ENCODE data around the gene FBXO4. TPM values are rescaled to one million over a fixed set of nuclear protein-coding genes. Genes with fewer than 3 reads are reported as not detected.

FBXO4 gene
- total and polyA plus RNA-seq, 2 of the 8 experiments (the other 6 are each of a cell fraction or from before 2014, with no cell fraction given) = 0.60 to 0.88 TPM

DNA sequence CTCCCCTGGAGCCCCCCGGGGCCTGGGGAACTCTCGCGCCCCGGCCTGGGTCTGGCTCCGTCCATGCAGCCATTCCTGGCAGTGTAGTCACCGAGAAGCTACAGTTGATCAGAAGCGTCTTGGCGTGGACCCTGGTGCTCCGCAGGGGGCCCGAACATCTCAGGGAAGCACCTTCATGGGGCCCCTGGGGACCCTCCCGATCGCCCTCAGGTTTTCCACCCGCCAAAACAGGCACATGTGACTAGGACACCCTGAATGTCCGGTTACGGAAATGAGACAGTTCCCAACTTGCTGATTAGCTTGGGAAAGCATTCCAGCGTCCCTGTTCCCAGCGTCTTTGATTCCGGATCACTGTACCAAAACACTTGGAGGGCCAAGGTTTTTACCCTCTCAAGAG lies 472 bp downstream of the FBXO4 start:
- Histone ChIP-seq H2BK20ac (ENCODE audit: low read length) (no peak overlapping the region), H2AFZ (ENCODE audit: low read length) (peak overlapping the region; percentile 73), H4K8ac (ENCODE audit: extremely low read depth, insufficient read depth, low read length) (peak overlapping the region; percentile 95), H2AK5ac (ENCODE audit: low read depth, low read length) (no peak overlapping the region), H4K20me1 (replicated peaks in 1 of 2; ENCODE audit: control insufficient read depth in 1 of 2, insufficient read depth in 2 of 2, low read length in 2 of 2) (no peaks in the 10 kb centered on the region), H3K79me1 (ENCODE audit: low read depth, low read length) (no peaks in the 10 kb centered on the region), H3K4me1 (replicated peaks in 1 of 4; ENCODE audit: control insufficient read depth in 3 of 4, insufficient read depth in 4 of 4, low read length in 3 of 4) (peaks cover 0 to 3% (median 0%) of the 10 kb centered on the region in 4 experiments; a peak in 2 of 7 replicates), H2BK15ac (ENCODE audit: low read length) (no peak overlapping the region), H3K4ac (replicated peaks; ENCODE audit: insufficient read length, low read depth, low read length) (no peak overlapping the region), H3K9me3 (ENCODE audit: insufficient read depth in 2 of 2, low read depth in 1 of 2, low read length in 1 of 2) (no peaks in the 10 kb centered on the region), H2BK12ac (ENCODE audit: low read depth, low read length) (no peak overlapping the region), H3K23ac (ENCODE audit: insufficient read length) (no peak overlapping the region), H3K23me2 (ENCODE audit: low read depth, low read length) (peaks cover 3% of the 10 kb centered on the region; the same call in 1 of the 2 replicates), H3K18ac (ENCODE audit: extremely low read depth, low read length) (no peak overlapping the region), H3K14ac (ENCODE audit: insufficient read length) (no peak overlapping the region), H3K79me2 (ENCODE audit: control insufficient read depth in 1 of 2, insufficient read depth in 2 of 2, low read length in 2 of 2) (no peaks in the 10 kb centered on the region), H4K5ac (ENCODE audit: insufficient read length, low read depth, low read length) (no peak overlapping the region), H3K27ac (ENCODE audit: low read depth, low read length) (peak overlapping the region; percentile 21; the same call in 1 of the 2 replicates), H3K56ac (replicated peaks; ENCODE audit: insufficient read length, low read depth, low read length) (no peak overlapping the region), H2BK5ac (ENCODE audit: low read depth, low read length) (no peak overlapping the region), H3K27me3 (replicated peaks in 1 of 4; ENCODE audit: control insufficient read depth in 3 of 4, extremely low read depth in 1 of 4, insufficient read depth in 3 of 4, low read length in 3 of 4) (no peaks in the 10 kb centered on the region), H3K9ac (replicated peaks in 1 of 4; ENCODE audit: extremely low read depth in 1 of 4, low read depth in 3 of 4, low read length in 3 of 4) (peak overlapping the region in 3 of 4 experiments; percentile 35 to 70 (median 63); a peak in 3 of 7 replicates), H2BK120ac (replicated peaks; ENCODE audit: low read depth, low read length) (no peak overlapping the region), H4K91ac (replicated peaks; ENCODE audit: insufficient read length, low read length) (no peak overlapping the region), H3K36me3 (ENCODE audit: control insufficient read depth in 2 of 4, insufficient read depth in 4 of 4, low read length in 3 of 4) (peaks cover 0 to 3% (median 0%) of the 10 kb centered on the region in 4 experiments; a peak in 1 of 8 replicates), H3K4me3 (ENCODE audit: extremely low read depth in 1 of 4, insufficient read depth in 2 of 4, low read depth in 3 of 4, low read length in 4 of 4) (peak overlapping the region; percentile 25 to 70 (median 68)), H3K4me2 (ENCODE audit: insufficient read depth in 1 of 2, low read depth in 2 of 2, low read length in 2 of 2) (peak overlapping the region; percentile 42 to 79)
- FAIRE-seq (no peak), DNase-seq (ENCODE audit: low read depth in 1 of 2, low spot score in 2 of 2) (peak in 1 of 2 experiments; percentile 47)
- TF ChIP-seq KDM5A (IDR thresholded peaks at IDR 0.05; ENCODE audit: low read length) (no peak), HDAC2 (IDR thresholded peaks at IDR 0.05; ENCODE audit: borderline replicate concordance in 1 of 2, low read depth in 2 of 2, low read length in 2 of 2) (0 out of 4 replicates have a peak, but pooled peaks of 1 of the 2 experiments have one; percentile 3), JUN (IDR thresholded peaks at IDR 0.05; ENCODE audit: low read depth, low read length) (no peak), RAD21 (IDR thresholded peaks at IDR 0.05 in 1 of 2, conservative IDR thresholded peaks at IDR 0.05 in 1 of 2; ENCODE audit: low read depth in 2 of 2, low read length in 2 of 2) (no peak), EP300 (IDR thresholded peaks at IDR 0.05; ENCODE audit: borderline replicate concordance in 1 of 2, low read depth in 2 of 2, low read length in 2 of 2) (no peak), ZNF274 (IDR thresholded peaks at IDR 0.05; ENCODE audit: borderline replicate concordance, extremely low read depth, low read length) (no peak), ASH2L (IDR thresholded peaks at IDR 0.05; ENCODE audit: low read length) (peak; percentile 12), BACH1 (IDR thresholded peaks at IDR 0.05; ENCODE audit: low read length) (no peak)
- ChIA-PET POLR2A (ENCODE audit: partially characterized antibody) (interaction anchor here (1.1 to 2.1 kb wide), 2 partner anchors 10 to 21 kb away, joined by 5 to 6 read pairs; partner anchors contain the start of gene RIMOC1), CTCF (ENCODE audit: partially characterized antibody) (interaction anchor here (0.5 to 2.0 kb wide), 5 partner anchors 16 to 131 kb away, joined by 3 to 17 read pairs (median 4); no protein-coding TSS in a partner anchor)
- WGBS, 2 experiments (ENCODE audit: extremely low coverage in 1 of 2, insufficient coverage in 1 of 2, insufficient read length in 1 of 2, insufficient replicate concordance in 2 of 2, low coverage in 1 of 2, low lambda C conversion rate in 2 of 2, missing lambda C conversion rate in 1 of 2) = 57% methylated on average over 18 of the region's 18 CpGs; no CpG with 5 or more reads in 1 of the 2 experiments

Data from H1 (cell line).